Epidermal melanocyte (primary cell): ENCODE results near the gene ACP1.

Source experiments
- DNase-seq: peaks from one replicate; pipeline ENCODE4 v3.0.0; 2011; ENCODE audit warnings: low spot score; ENCODE audit not compliant: insufficient read length

ACP1 gene

GRCh38 chr2:255195-255594 is 9.6 kb upstream of the ACP1 start:
- DNase-seq, result no peak

- no peak for DNase-seq
Measured at GRCh38 chr2:256094-256493, 8.7 kb upstream of the ACP1 start.

- no peak for DNase-seq
Measured at GRCh38 chr2:257429-257828, 7.3 kb upstream of the ACP1 start.

GRCh38 chr2:257842-258241 is 6.9 kb upstream of the ACP1 start:
- no peak for DNase-seq

- DNase-seq, result no peak
Measured at GRCh38 chr2:258933-259332, 5.8 kb upstream of the ACP1 start.

GRCh38 chr2:259789-260331 is 4.9 kb upstream of the ACP1 start:
- DNase-seq, result no peak

- no peak for DNase-seq
Measured at GRCh38 chr2:260507-261161, 4.1 kb upstream of the ACP1 start.

- DNase-seq, result no peak
Measured at GRCh38 chr2:262117-262516, 2.6 kb upstream of the ACP1 start.

- DNase-seq, result no peak
Measured at GRCh38 chr2:263022-263738, 1.6 kb upstream of the ACP1 start.

- no peak for DNase-seq
Measured at GRCh38 chr2:263774-264492, 814 bp upstream of the ACP1 start, which contains the start of gene SH3YL1. Gene SH3YL1, minus strand, starts transcription at chr2:264032. Its CDS starts 48 bp downstream, at chr2:263984.

- no peak for DNase-seq
Measured at GRCh38 chr2:268323-268722, 3.6 kb downstream of the ACP1 start.

GRCh38 chr2:269356-270030 is 4.7 kb downstream of the ACP1 start:
- no peak for DNase-seq

- no peak for DNase-seq
Measured at GRCh38 chr2:270861-271260, 6.1 kb downstream of the ACP1 start.

GRCh38 chr2:271917-272316 is 7.2 kb downstream of the ACP1 start:
- no peak for DNase-seq

- no peak for DNase-seq
Measured at GRCh38 chr2:273333-273732, 8.6 kb downstream of the ACP1 start.

- no peak for DNase-seq
Measured at GRCh38 chr2:274503-274902, 9.8 kb downstream of the ACP1 start.

GRCh38 chr2:275466-275865 is 10.7 kb downstream of the ACP1 start:
- DNase-seq, result no peak

GRCh38 chr2:278312-278926 is 13.7 kb downstream of the ACP1 start:
- DNase-seq, result no peak

GRCh38 chr2:278927-279320 is 14.2 kb downstream of the ACP1 start:
- no peak for DNase-seq

GRCh38 chr2:279366-279765 is 14.6 kb downstream of the ACP1 start:
- DNase-seq, result no peak

GRCh38 chr2:279956-280649 is 15.4 kb downstream of the ACP1 start:
- no peak for DNase-seq
